ENCODE measurements around the gene CYP27B1. TPM values are rescaled to one million over a fixed set of nuclear protein-coding genes. Genes with fewer than 3 reads are reported as not detected.

The CYP27B1 gene
- total and polyA plus RNA-seq, 3 donors from 2014 or later = 2.2 to 30.2 (median 3.9) TPM

DNA sequence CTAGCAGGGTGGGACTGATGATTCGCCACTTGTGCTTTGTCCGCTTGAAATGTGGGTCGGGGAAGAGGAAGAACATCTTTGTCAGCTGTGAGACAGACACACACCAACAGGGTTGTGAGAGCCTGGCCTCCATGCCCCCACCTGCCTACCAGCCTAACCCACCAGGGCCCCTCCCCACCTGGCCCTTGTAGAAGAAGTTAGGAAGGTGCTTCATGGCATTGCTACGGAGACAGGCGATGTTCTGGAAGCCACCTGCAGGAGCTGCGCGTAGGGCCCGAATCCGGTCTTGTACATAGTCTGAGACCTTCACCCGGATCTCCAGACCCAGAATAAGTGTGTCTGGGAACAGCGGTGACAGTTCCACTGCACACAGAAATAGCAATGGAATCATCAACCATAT, 2.7 kb upstream of the CYP27B1 start:
- TF ChIP-seq CTCF (IDR thresholded peaks at IDR 0.05) = no peak
- no peak for TF ChIP-seq POLR2A (IDR thresholded peaks at IDR 0.05)
- DNase-seq = no peak
- no peaks in the 10 kb centered on the region for H3K36me3 ChIP-seq (ENCODE audit: low read depth, missing control alignments)
- no peak overlapping the region for H3K4me3 ChIP-seq
- no peaks in the 10 kb centered on the region for H3K9me3 ChIP-seq
- WGBS, 2 donors = 93 to 97% methylated on average over 10 to 11 of the region's 11 CpGs
- no peaks in the 10 kb centered on the region for H3K27me3 ChIP-seq
- peaks cover 27% of the 10 kb centered on the region for H3K4me1 ChIP-seq
- H3K27ac ChIP-seq = no peak overlapping the region
- intact Hi-C loops (cut with DNase I; ENCODE audit: low total_unique reads) = no loop called here

- WGBS, 2 donors = 87 to 97% methylated on average over 3 of the region's 3 CpGs
- Histone ChIP-seq H3K27ac (no peak overlapping the region), H3K36me3 (ENCODE audit: low read depth, missing control alignments) (no peaks in the 10 kb centered on the region), H3K27me3 (no peaks in the 10 kb centered on the region), H3K4me1 (peaks cover 27% of the 10 kb centered on the region), H3K4me3 (no peak overlapping the region), H3K9me3 (no peaks in the 10 kb centered on the region)
- TF ChIP-seq CTCF (IDR thresholded peaks at IDR 0.05) (no peak), POLR2A (IDR thresholded peaks at IDR 0.05) (no peak)
- no peak for DNase-seq
- intact Hi-C loops (cut with DNase I; ENCODE audit: low total_unique reads) = no loop called here
Observed at GRCh38 chr12:57767876-57768275, 998 bp upstream of the CYP27B1 start.

GRCh38 chr12:57767305-57767698, 424 bp upstream of the CYP27B1 start:
- Histone ChIP-seq H3K27ac (no peak overlapping the region), H3K27me3 (no peaks in the 10 kb centered on the region), H3K36me3 (ENCODE audit: low read depth, missing control alignments) (no peaks in the 10 kb centered on the region), H3K9me3 (no peaks in the 10 kb centered on the region), H3K4me1 (peaks cover 27% of the 10 kb centered on the region), H3K4me3 (no peak overlapping the region)
- intact Hi-C loops (cut with DNase I; ENCODE audit: low total_unique reads) = no loop called here
- TF ChIP-seq CTCF (IDR thresholded peaks at IDR 0.05) (no peak), POLR2A (IDR thresholded peaks at IDR 0.05) (no peak)
- no peak for DNase-seq

DNA sequence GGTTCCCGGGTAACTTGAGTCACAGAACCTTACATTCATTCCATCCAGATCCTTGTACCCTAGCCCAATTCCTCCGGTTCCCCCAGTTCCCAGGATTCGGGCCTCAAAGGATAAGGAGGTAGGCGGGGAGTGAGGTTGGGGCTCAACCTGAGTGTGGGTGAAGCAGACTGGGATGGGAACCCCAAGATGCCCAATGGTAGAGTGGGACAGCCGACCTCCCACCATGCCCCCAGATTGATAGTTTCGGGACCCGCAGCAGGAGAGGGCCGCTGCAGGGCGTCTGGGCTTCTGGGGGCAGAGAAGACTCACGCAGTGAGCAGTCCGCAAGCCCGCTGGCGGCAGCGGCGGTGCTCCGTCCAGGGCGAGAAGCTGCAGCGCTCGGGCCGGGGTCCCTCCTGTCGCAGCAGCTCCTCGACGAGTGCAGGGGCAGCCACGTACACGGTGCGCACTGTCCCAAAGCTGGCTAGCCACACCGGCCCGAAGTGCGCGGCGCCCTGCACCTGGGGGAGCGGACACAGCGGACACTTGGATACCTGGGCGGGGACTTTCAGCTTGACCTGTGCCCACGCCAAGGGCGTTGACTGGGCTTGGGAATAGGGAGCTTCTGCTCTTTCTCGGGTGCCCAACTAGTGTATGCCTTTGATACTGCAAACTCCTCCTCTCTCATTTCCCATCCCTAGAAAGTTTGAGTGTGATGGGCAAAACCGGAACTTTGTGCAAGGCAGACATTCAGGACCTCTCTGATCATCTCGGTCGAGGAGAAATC, 997 bp downstream of the CYP27B1 start:
- peak overlapping the region in 1 of 2 donors; percentile 24 for H3K4me3 ChIP-seq
- 0 to 3% methylated on average over 4 to 40 of the region's 40 CpGs for WGBS, 2 donors
- no peak overlapping the region for H3K27ac ChIP-seq
- no peaks in the 10 kb centered on the region for H3K36me3 ChIP-seq (ENCODE audit: low read depth, missing control alignments)
- no peaks in the 10 kb centered on the region for H3K27me3 ChIP-seq
- no peak for TF ChIP-seq POLR2A (IDR thresholded peaks at IDR 0.05)
- TF ChIP-seq CTCF (IDR thresholded peaks at IDR 0.05) = no peak
- DNase-seq = no peak
- H3K4me1 ChIP-seq = peaks cover 22% of the 10 kb centered on the region
- intact Hi-C loops (cut with DNase I; ENCODE audit: low total_unique reads) = no loop called here
- H3K9me3 ChIP-seq = no peaks in the 10 kb centered on the region
